Limb (tissue), 2 donors: ENCODE results near the gene TRIM62.

ENCODE experiments used
- DNase-seq, 2 donors: peaks; one replicate each; pipeline ENCODE4 v3.0.0-alpha.2; 2016; ENCODE audit errors: extremely low spot score in 2 of 2

TRIM62 gene

GRCh38 chr1:33161061-33161681, 20.7 kb downstream of the TRIM62 start:
- peak; percentile 70 to 87 for DNase-seq

- no peak for DNase-seq
Measured at GRCh38 chr1:33159577-33159976, 22.3 kb downstream of the TRIM62 start.

GRCh38 chr1:33158366-33158765, 23.5 kb downstream of the TRIM62 start:
- no peak for DNase-seq

GRCh38 chr1:33157131-33157530, 24.7 kb downstream of the TRIM62 start:
- DNase-seq = no peak

GRCh38 chr1:33155877-33156538, 25.8 kb downstream of the TRIM62 start:
- DNase-seq = no peak

- no peak for DNase-seq
Measured at GRCh38 chr1:33153650-33154049, 28.2 kb downstream of the TRIM62 start.

- DNase-seq = no peak
Measured at GRCh38 chr1:33152685-33153432, 29.0 kb downstream of the TRIM62 start.

- no peak for DNase-seq
Measured at GRCh38 chr1:33151116-33151515, 30.7 kb downstream of the TRIM62 start.

- DNase-seq = no peak
Measured at GRCh38 chr1:33150522-33150921, 31.3 kb downstream of the TRIM62 start.

GRCh38 chr1:33149453-33150190, 32.2 kb downstream of the TRIM62 start:
- DNase-seq = no peak

- no peak for DNase-seq
Measured at GRCh38 chr1:33148615-33149014, 33.2 kb downstream of the TRIM62 start.

- no peak for DNase-seq
Measured at GRCh38 chr1:33147997-33148314, 33.9 kb downstream of the TRIM62 start.

GRCh38 chr1:33147275-33147996, 34.4 kb downstream of the TRIM62 start:
- no peak for DNase-seq

- DNase-seq = no peak
Measured at GRCh38 chr1:33146003-33146402, 35.8 kb downstream of the TRIM62 start.

- DNase-seq = no peak
Measured at GRCh38 chr1:33143698-33144097, 38.1 kb downstream of the TRIM62 start.

- peak in 1 of 2 donors; percentile 58 for DNase-seq
Measured at GRCh38 chr1:33143176-33143575, 38.7 kb downstream of the TRIM62 start.

- DNase-seq = no peak
Measured at GRCh38 chr1:33142483-33143064, 39.3 kb downstream of the TRIM62 start.

- DNase-seq = no peak
Measured at GRCh38 chr1:33141781-33142180, 40.1 kb downstream of the TRIM62 start.

GRCh38 chr1:33141216-33141615, 40.6 kb downstream of the TRIM62 start:
- no peak for DNase-seq

- DNase-seq = no peak
Measured at GRCh38 chr1:33140153-33141149, 41.4 kb downstream of the TRIM62 start.
